DOHH2 (cell line): ENCODE data around the gene CPA3.

Experiments used
- H3F3A ChIP-seq: fragments of 200-600 bp; sonication (generic), shearing (Covaris generic); 2 replicates; pipeline ENCODE4 v1.6.0; 2016; ENCODE audit warnings: antibody characterized with exemption, mild to moderate bottlenecking; ENCODE audit not compliant: control insufficient read depth, insufficient read depth
- H3K27ac ChIP-seq: fragments of 200-600 bp; sonication (generic); 2 replicates; pipeline ENCODE4 v1.5.1; 2014; ENCODE audit warnings: low read depth, mild to moderate bottlenecking, low read length, moderate library complexity
- H3K27me3 ChIP-seq: fragments of 200-600 bp; sonication (generic); 2 replicates; pipeline ENCODE4 v1.6.1; 2014; ENCODE audit warnings: mild to moderate bottlenecking, low read length, mixed read lengths; ENCODE audit not compliant: control insufficient read depth
- H3K36me3 ChIP-seq: fragments of 200-600 bp; sonication (generic); 2 replicates; pipeline ENCODE4 v1.6.1; 2014; ENCODE audit warnings: mild to moderate bottlenecking, low read length, moderate library complexity, mixed read lengths; ENCODE audit not compliant: control insufficient read depth
- H3K4me1 ChIP-seq: fragments of 200-600 bp; sonication (generic); 2 replicates; pipeline ENCODE4 v1.6.1; 2014; ENCODE audit warnings: mild to moderate bottlenecking, low read length, mixed read lengths; ENCODE audit not compliant: control insufficient read depth
- H3K4me2 ChIP-seq: fragments of 200-600 bp; sonication (generic); 2 replicates; pipeline ENCODE4 v1.6.0; 2014; ENCODE audit warnings: mild to moderate bottlenecking, low read length, moderate library complexity
- H3K4me3 ChIP-seq: fragments of 200-600 bp; sonication (generic); 2 replicates; pipeline ENCODE4 v1.5.1; 2014; ENCODE audit warnings: mild to moderate bottlenecking, low read length, mixed read lengths
- H3K79me2 ChIP-seq: fragments of 200-600 bp; sonication (generic); 2 replicates; pipeline ENCODE4 v1.6.1; 2014; ENCODE audit warnings: mild to moderate bottlenecking, low read length, mixed read lengths; ENCODE audit not compliant: control insufficient read depth
- H3K9me2 ChIP-seq: fragments of 200-600 bp; sonication (generic); replicated peaks from 2 replicates; pipeline ENCODE4 v1.6.1; 2014; ENCODE audit warnings: mild to moderate bottlenecking, low read length, mixed read lengths; ENCODE audit not compliant: control insufficient read depth
- H3K9me3 ChIP-seq: fragments of 200-600 bp; sonication (generic); 2 replicates; pipeline ENCODE4 v1.6.1; 2014; ENCODE audit warnings: antibody characterized with exemption, low read length, mixed read lengths; ENCODE audit not compliant: control insufficient read depth, insufficient read depth
- H4K20me1 ChIP-seq: fragments of 200-600 bp; sonication (generic); 2 replicates; pipeline ENCODE4 v1.6.0; 2014; ENCODE audit warnings: low read depth, mild to moderate bottlenecking, antibody characterized with exemption, low read length, moderate library complexity; ENCODE audit not compliant: control insufficient read depth, insufficient read depth
- CTCF ChIP-seq: fragments of 200-600 bp; sonication (generic); IDR thresholded peaks from one replicate; pipeline ENCODE4 v1.5.1; 2014; ENCODE audit warnings: antibody characterized with exemption, mild to moderate bottlenecking, low read depth, low read length; ENCODE audit not compliant: poor library complexity, severe bottlenecking
- EZH2phosphoT487 ChIP-seq: fragments of 200-600 bp; sonication (generic); IDR thresholded peaks from 2 replicates; pipeline ENCODE4 v1.6.1; 2017; ENCODE audit warnings: borderline replicate concordance, mild to moderate bottlenecking, antibody characterized with exemption, low read length, moderate library complexity, mixed read lengths

Gene CPA3

GRCh38 chr3:148903022-148903442 lies 37.9 kb downstream of the CPA3 start:
- Histone ChIP-seq H3K4me3 (no peak overlapping the region), H3K27ac (no peak overlapping the region), H3F3A (no peaks in the 10 kb centered on the region), H3K79me2 (no peaks in the 10 kb centered on the region), H3K9me3 (no peaks in the 10 kb centered on the region), H3K4me2 (no peak overlapping the region), H3K9me2 (no peaks in the 10 kb centered on the region), H3K36me3 (no peaks in the 10 kb centered on the region), H3K4me1 (no peaks in the 10 kb centered on the region), H3K27me3 (peaks cover 3% of the 10 kb centered on the region; the same call in 1 of the 2 replicates), H4K20me1 (no peaks in the 10 kb centered on the region)
- TF ChIP-seq CTCF (no peak), EZH2phosphoT487 (no peak)

- H3F3A ChIP-seq = no peaks in the 10 kb centered on the region
- TF ChIP-seq EZH2phosphoT487 (no peak), CTCF (no peak)
Observed at GRCh38 chr3:148903941-148904340, 38.8 kb downstream of the CPA3 start.

GRCh38 chr3:148906667-148907066 lies 41.6 kb downstream of the CPA3 start:
- no peaks in the 10 kb centered on the region for H3K9me2 ChIP-seq
- H3K4me2 ChIP-seq = no peak overlapping the region
- no peak overlapping the region for H3K4me3 ChIP-seq
- H3K27ac ChIP-seq = no peak overlapping the region
- no peaks in the 10 kb centered on the region for H3K36me3 ChIP-seq
- H3F3A ChIP-seq = no peaks in the 10 kb centered on the region
- TF ChIP-seq CTCF = no peak
- TF ChIP-seq EZH2phosphoT487 = no peak
- no peaks in the 10 kb centered on the region for H3K4me1 ChIP-seq
- no peaks in the 10 kb centered on the region for H3K79me2 ChIP-seq
- peaks cover 3% of the 10 kb centered on the region; the same call in 1 of the 2 replicates for H3K27me3 ChIP-seq
- no peaks in the 10 kb centered on the region for H4K20me1 ChIP-seq
- H3K9me3 ChIP-seq = no peaks in the 10 kb centered on the region

More at GRCh38 chr3:148903941-148904340, 38.8 kb downstream of the CPA3 start:
- no peaks in the 10 kb centered on the region for H3K9me3 ChIP-seq
- no peak overlapping the region for H3K4me3 ChIP-seq
- no peak overlapping the region for H3K4me2 ChIP-seq
- H3K36me3 ChIP-seq = no peaks in the 10 kb centered on the region
- H4K20me1 ChIP-seq = no peaks in the 10 kb centered on the region
- no peaks in the 10 kb centered on the region for H3K4me1 ChIP-seq
- H3K27ac ChIP-seq = no peak overlapping the region
- no peaks in the 10 kb centered on the region for H3K9me2 ChIP-seq
- H3K79me2 ChIP-seq = no peaks in the 10 kb centered on the region
- H3K27me3 ChIP-seq = peaks cover 3% of the 10 kb centered on the region; the same call in 1 of the 2 replicates
